NOMO-1 treated with DMSO at 0.1 percent for 48 hours (cell line): ENCODE data around the gene RNF217.
"Not testable (repeated sequence)": the region's sequence is repeated elsewhere in the genome, so short reads cannot be mapped to it uniquely, and the experiment has no call there.

Experiments
- DNase-seq: peaks from one replicate; lab custom pipeline; 2025; ENCODE audit not compliant: unreplicated experiment; lab: John Stamatoyannopoulos, UW

The RNF217 gene

GRCh38 chr6:124962639-124963415, 590 bp downstream of the RNF217 start:
- peak; percentile 39 for DNase-seq

DNA sequence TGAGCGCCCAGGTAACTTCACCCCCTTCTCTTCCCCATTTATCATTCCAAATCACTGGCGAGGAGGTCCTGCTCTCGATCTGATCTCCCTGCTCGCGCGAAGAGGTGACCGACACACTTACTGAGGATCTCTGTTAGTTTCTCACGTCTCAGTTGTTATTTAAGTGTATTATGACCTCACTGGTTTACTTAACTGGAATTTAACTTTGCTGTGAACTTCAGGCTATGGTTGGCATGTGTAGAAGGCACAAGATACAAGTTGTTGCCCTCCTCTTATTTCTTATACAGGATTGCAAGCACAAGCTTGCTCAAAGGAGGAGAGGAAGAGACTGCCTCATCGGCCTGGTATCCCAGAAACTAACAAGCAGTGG, 1.2 kb downstream of the RNF217 start:
- DNase-seq, result peak; percentile 34

GRCh38 chr6:124963831-124964763, 1.9 kb downstream of the RNF217 start:
- DNase-seq, result peak; percentile 26

GRCh38 chr6:124964764-124965105, 2.5 kb downstream of the RNF217 start:
- no peak for DNase-seq

DNA sequence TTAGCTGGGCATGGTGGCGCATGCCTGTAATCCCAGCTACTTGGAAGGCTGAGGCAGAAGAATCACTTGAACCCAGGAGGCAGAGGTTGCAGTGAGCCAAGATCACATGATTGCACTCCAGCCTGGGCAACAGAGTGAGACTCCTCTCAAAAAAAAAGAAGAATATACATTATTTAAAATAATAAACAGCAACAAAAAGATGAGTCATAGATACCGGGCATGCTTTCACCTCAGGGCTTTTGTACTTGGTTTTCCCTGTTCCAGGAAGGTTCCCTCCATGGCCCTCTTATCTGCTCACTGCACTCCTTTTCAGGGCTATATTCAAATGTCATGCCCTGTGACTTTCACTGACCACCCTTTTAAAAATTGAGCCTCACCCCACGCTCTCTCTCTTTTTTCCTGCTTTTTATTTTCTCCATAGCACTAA, 3.2 kb downstream of the RNF217 start:
- DNase-seq, result not testable (repeated sequence)

- no peak for DNase-seq
Observed at GRCh38 chr6:124967444-124967843, 5.2 kb downstream of the RNF217 start.

- DNase-seq, result no peak
Observed at GRCh38 chr6:124968401-124968800, 6.2 kb downstream of the RNF217 start.

GRCh38 chr6:124970243-124970642, 8.0 kb downstream of the RNF217 start:
- no peak for DNase-seq

DNA sequence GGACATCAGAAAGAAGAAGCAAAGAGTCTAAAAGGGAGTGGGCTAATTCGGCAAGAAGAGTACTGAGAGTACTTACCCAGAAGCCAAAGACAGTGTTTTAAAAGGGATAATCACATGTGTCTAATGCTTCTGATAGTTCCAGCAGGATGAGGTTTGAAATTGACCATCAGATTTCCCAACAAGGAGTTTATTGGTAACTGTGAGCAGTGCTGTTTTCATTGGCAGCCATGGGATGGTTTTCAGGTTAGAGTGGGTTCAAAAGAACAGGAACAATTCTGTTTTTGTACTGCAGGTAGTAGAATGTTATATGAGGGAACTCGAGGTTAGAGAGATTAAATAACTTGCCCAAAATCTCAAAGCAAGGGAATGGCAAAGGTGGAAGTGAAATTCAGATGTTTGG, 8.5 kb downstream of the RNF217 start:
- DNase-seq, result no peak

DNA sequence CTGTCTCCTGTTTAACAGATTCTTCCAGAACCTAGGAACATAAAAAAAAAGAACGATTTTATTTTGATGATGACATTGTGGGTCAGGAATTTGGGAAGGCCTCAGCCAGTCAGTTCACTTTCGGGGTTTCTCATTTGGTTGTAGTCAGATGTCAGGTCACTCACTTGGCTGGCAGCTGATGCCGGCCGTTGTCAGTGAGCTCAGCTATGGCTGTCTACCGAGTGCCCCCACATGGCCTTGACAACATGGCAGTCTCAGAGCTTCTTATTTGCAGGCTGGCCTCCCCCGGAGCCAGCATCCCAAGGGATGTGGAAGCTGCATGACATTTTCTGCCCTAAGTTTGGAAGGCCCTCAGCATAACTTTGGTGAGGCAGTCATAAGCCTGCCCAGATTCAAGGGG, 11.5 kb downstream of the RNF217 start:
- DNase-seq, result no peak

- no peak for DNase-seq
Observed at GRCh38 chr6:124974771-124975377, 12.6 kb downstream of the RNF217 start.

GRCh38 chr6:124977067-124977908, 15.1 kb downstream of the RNF217 start:
- no peak for DNase-seq

GRCh38 chr6:124978451-124979293, 16.4 kb downstream of the RNF217 start:
- no peak for DNase-seq

GRCh38 chr6:124979294-124979678, 17.0 kb downstream of the RNF217 start:
- DNase-seq, result no peak

- no peak for DNase-seq
Observed at GRCh38 chr6:124982669-124983068, 20.4 kb downstream of the RNF217 start.

DNA sequence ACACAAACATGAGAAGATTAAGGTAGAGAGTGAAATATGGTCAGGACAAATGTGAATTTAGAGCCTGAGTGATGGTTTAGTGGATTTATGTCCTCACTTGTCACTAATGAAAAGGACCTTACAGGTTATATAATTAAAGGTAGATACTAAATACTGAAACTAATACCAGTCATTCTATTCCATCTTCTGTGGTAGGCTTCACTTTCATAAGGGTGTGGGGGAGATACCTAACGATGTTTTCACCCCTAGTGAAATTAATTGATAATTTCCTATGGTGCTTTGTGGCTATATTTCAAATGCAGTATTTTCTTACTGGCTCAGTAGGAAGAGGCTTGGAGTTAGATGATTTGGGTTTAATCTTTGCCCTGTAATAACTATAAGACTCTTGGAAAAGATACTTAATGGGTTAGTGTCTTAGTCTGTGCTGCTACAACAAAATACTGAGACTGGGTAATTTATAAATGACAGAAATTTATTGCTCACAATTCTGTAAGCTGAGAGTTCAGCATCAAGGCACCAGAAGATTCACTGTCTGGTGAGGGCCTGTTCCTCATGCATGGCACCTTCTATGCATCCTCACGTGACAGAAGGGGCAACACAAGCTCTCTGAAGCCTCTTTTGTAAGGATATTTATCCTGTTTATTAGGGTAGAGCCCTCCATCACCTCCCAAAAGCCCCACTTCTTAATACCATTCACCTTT, 21.3 kb downstream of the RNF217 start:
- no peak for DNase-seq

GRCh38 chr6:124984668-124985338, 22.6 kb downstream of the RNF217 start:
- DNase-seq, result no peak

- DNase-seq, result no peak
Observed at GRCh38 chr6:124986164-124986563, 23.9 kb downstream of the RNF217 start.

- peak; percentile 15 for DNase-seq
Observed at GRCh38 chr6:124987291-124987690, 25.1 kb downstream of the RNF217 start.
